ENCODE measurements around the gene LBHD2. TPM values are rescaled to one million over a fixed set of nuclear protein-coding genes. Genes with fewer than 3 reads are reported as not detected.
A peak's percentile ranks its signal among the peaks of the same experiment; 100 is the strongest.

Gene LBHD2
- total and polyA plus RNA-seq, 2 of the 13 experiments (the other 11 are each of a cell fraction or from before 2014, with no cell fraction given), result 0.67 to 1.00 TPM

DNA sequence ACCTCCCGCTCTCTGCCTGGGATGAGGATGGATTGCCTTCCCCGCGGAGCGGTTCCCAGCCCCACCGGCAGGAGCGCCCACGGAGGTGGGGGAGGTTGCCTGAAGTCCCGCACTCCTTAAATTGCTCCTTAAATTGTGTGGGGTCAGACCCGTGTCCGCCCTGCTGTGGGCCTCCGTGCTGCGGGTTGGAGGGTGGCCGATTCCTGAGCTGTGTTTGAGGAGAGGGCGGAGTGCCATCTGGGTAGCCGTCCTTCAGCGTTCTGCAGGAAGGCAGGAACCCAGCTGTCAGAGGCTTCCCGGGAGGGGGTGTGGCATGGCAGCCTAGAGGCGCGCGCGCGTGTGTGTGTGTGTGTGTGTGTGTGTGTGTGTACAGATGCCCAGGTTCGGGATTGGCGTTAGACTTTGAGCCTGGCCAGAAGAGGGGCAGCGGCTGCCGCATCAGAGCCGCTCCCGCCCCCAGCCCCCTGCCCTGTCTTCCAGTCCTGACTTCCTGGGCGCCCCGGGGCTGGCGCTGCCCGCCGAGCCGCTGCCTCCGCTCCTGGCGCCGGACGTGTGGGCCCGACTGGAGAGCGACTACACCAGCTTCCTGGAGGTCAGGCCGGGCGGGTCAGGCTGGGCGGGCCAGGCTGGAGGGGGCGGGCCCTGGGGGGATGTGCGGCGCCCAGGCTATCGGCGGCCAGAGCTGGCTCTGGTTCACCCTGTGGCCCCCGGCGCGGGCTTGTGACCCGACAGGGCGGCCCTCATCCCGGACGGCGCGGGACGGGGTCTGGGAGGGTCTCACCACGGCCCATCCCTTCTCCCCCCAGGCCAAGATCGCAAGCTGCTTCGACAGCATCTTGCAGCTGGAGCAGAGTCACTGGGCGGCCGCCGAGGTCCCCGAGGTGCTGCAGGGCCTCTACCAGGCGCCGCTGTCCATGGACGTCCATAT is 19.7 kb downstream of the LBHD2 start (continued):
- TF ChIP-seq ZNF34 (CRISPR knock-in tag; IDR thresholded peaks at IDR 0.05; ENCODE audit: borderline replicate concordance) (peak; percentile 33; the same call in 1 of the 2 replicates), PRMT3 (CRISPR knock-in tag; IDR thresholded peaks at IDR 0.05; ENCODE audit: borderline replicate concordance, low read depth) (0 out of 2 replicates have a peak, but pooled peaks have one; percentile 80), ZNF83 (CRISPR knock-in tag; IDR thresholded peaks at IDR 0.05; ENCODE audit: borderline replicate concordance) (no peak), CREB1 (IDR thresholded peaks at IDR 0.05) (peak; percentile 56), CREB1 (CRISPR knock-in tag; IDR thresholded peaks at IDR 0.05) (no peak; the same call in 1 of the 2 replicates), ZNF383 (CRISPR knock-in tag; IDR thresholded peaks at IDR 0.05; ENCODE audit: borderline replicate concordance) (peak; percentile 88; the same call in 1 of the 2 replicates), ZNF234 (CRISPR knock-in tag; conservative IDR thresholded peaks at IDR 0.05) (0 out of 2 replicates have a peak, but pooled peaks have one; percentile 36), ZNF746 (CRISPR knock-in tag; IDR thresholded peaks at IDR 0.05) (peak; percentile 54; the same call in 1 of the 2 replicates), CREM (IDR thresholded peaks at IDR 0.05) (peak; percentile 40; the same call in 1 of the 2 replicates), CREM (CRISPR knock-in tag; IDR thresholded peaks at IDR 0.05) (no peak), NKX3-1 (CRISPR knock-in tag; IDR thresholded peaks at IDR 0.05) (0 out of 2 replicates have a peak, but pooled peaks have one; percentile 58), MEIS2 (CRISPR knock-in tag; IDR thresholded peaks at IDR 0.05) (peak; percentile 65; the same call in 1 of the 2 replicates), TOPORS (CRISPR knock-in tag; IDR thresholded peaks at IDR 0.05) (no peak), HNRNPL (IDR thresholded peaks at IDR 0.05; ENCODE audit: low read depth, low read length) (peak; percentile 98), ZNF749 (CRISPR knock-in tag; IDR thresholded peaks at IDR 0.05; ENCODE audit: borderline replicate concordance) (peak; percentile 70; the same call in 1 of the 2 replicates), ZBTB21 (CRISPR knock-in tag; IDR thresholded peaks at IDR 0.05) (no peak), PPARG (CRISPR knock-in tag; conservative IDR thresholded peaks at IDR 0.05) (no peak), ZBTB38 (CRISPR knock-in tag; IDR thresholded peaks at IDR 0.05) (peak; percentile 90), MAZ (IDR thresholded peaks at IDR 0.05; ENCODE audit: borderline replicate concordance, low read depth, low read length) (peak; percentile 32; the same call in 1 of the 2 replicates), MAZ (CRISPR knock-in tag; IDR thresholded peaks at IDR 0.05; ENCODE audit: low read depth) (no peak; the same call in 1 of the 2 replicates), POLR2G (IDR thresholded peaks at IDR 0.05; ENCODE audit: low read depth, low read length) (0 out of 2 replicates have a peak, but pooled peaks have one; percentile 32), JUN (CRISPR knock-in tag; IDR thresholded peaks at IDR 0.05) (no peak)
- TF ChIP-seq, protein P1, sequence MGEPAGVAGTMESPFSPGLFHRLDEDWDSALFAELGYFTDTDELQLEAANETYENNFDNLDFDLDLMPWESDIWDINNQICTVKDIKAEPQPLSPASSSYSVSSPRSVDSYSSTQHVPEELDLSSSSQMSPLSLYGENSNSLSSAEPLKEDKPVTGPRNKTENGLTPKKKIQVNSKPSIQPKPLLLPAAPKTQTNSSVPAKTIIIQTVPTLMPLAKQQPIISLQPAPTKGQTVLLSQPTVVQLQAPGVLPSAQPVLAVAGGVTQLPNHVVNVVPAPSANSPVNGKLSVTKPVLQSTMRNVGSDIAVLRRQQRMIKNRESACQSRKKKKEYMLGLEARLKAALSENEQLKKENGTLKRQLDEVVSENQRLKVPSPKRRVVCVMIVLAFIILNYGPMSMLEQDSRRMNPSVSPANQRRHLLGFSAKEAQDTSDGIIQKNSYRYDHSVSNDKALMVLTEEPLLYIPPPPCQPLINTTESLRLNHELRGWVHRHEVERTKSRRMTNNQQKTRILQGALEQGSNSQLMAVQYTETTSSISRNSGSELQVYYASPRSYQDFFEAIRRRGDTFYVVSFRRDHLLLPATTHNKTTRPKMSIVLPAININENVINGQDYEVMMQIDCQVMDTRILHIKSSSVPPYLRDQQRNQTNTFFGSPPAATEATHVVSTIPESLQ (CRISPR knock-in tag; conservative IDR thresholded peaks at IDR 0.05), result no peak
- TF ChIP-seq, protein P2, sequence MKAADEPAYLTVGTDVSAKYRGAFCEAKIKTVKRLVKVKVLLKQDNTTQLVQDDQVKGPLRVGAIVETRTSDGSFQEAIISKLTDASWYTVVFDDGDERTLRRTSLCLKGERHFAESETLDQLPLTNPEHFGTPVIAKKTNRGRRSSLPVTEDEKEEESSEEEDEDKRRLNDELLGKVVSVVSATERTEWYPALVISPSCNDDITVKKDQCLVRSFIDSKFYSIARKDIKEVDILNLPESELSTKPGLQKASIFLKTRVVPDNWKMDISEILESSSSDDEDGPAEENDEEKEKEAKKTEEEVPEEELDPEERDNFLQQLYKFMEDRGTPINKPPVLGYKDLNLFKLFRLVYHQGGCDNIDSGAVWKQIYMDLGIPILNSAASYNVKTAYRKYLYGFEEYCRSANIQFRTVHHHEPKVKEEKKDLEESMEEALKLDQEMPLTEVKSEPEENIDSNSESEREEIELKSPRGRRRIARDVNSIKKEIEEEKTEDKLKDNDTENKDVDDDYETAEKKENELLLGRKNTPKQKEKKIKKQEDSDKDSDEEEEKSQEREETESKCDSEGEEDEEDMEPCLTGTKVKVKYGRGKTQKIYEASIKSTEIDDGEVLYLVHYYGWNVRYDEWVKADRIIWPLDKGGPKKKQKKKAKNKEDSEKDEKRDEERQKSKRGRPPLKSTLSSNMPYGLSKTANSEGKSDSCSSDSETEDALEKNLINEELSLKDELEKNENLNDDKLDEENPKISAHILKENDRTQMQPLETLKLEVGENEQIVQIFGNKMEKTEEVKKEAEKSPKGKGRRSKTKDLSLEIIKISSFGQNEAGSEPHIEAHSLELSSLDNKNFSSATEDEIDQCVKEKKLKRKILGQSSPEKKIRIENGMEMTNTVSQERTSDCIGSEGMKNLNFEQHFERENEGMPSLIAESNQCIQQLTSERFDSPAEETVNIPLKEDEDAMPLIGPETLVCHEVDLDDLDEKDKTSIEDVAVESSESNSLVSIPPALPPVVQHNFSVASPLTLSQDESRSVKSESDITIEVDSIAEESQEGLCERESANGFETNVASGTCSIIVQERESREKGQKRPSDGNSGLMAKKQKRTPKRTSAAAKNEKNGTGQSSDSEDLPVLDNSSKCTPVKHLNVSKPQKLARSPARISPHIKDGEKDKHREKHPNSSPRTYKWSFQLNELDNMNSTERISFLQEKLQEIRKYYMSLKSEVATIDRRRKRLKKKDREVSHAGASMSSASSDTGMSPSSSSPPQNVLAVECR (CRISPR knock-in tag; IDR thresholded peaks at IDR 0.05; ENCODE audit: borderline replicate concordance), result peak; percentile 95
